GM10266 (cell line): Measurements from ENCODE around the gene GRM7.

Experiments used
- DNase-seq: peaks from one replicate; pipeline ENCODE4 v3.0.0; 2012; ENCODE audit errors: extremely low spot score
- TF ChIP-seq, protein P1 (sequence below): IDR thresholded peaks from 2 replicates; pipeline ENCODE4 v1.5.1; 2012; ENCODE audit warnings: mild to moderate bottlenecking, low read depth; ENCODE audit not compliant: control insufficient read depth, insufficient read depth; ENCODE audit errors: missing control alignments

GRM7 gene

GRCh38 chr3:7543294-7543880, 682.5 kb downstream of the GRM7 start:
- no peak for DNase-seq
- TF ChIP-seq, protein P1, sequence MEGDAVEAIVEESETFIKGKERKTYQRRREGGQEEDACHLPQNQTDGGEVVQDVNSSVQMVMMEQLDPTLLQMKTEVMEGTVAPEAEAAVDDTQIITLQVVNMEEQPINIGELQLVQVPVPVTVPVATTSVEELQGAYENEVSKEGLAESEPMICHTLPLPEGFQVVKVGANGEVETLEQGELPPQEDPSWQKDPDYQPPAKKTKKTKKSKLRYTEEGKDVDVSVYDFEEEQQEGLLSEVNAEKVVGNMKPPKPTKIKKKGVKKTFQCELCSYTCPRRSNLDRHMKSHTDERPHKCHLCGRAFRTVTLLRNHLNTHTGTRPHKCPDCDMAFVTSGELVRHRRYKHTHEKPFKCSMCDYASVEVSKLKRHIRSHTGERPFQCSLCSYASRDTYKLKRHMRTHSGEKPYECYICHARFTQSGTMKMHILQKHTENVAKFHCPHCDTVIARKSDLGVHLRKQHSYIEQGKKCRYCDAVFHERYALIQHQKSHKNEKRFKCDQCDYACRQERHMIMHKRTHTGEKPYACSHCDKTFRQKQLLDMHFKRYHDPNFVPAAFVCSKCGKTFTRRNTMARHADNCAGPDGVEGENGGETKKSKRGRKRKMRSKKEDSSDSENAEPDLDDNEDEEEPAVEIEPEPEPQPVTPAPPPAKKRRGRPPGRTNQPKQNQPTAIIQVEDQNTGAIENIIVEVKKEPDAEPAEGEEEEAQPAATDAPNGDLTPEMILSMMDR = no peak

DNA sequence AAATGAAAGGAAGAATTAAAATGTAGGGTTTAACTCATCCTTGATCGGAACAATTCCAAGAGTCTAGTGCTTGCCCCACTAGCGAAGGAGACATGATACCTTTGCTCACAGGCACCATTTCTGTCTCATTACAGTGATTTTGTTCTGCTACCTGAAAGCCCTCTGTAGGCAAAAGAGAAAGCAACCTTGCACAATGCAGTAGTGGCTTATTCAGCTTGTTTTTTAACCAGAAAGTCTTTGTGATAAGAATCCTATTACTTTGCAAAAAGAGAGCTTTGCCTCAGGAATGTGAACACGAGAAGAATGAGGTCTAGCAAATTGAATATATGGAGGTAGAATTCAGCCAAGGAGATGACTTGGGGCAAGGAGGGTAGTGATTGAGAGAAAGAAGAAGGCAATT, 684.4 kb downstream of the GRM7 start:
- no peak for DNase-seq
- TF ChIP-seq, protein P1 = no peak

DNA sequence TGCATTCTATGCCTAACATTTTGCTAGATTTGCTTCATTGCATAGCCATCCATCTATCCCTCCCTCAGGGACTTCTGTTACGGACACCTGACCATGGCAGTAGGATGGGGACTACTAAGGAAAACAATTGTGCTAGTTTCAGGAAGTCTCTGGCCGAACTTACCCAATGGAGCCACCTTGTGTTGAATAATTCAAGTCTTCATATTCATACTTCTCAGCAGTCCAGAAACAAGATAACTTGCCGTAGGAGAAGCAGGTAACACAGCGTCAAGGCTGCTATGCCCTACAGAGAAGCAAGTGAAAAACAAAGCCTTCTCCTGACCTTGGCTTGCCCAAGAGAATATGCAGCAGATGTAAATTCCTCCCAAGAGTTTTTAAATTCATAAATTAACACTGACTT, 685.3 kb downstream of the GRM7 start:
- DNase-seq = no peak
- TF ChIP-seq, protein P1 = no peak

GRCh38 chr3:7547826-7548225, 686.9 kb downstream of the GRM7 start:
- TF ChIP-seq, protein P1 = no peak
- no peak for DNase-seq

GRCh38 chr3:7562892-7563291, 702.0 kb downstream of the GRM7 start:
- no peak for DNase-seq
- TF ChIP-seq, protein P1 = no peak

DNA sequence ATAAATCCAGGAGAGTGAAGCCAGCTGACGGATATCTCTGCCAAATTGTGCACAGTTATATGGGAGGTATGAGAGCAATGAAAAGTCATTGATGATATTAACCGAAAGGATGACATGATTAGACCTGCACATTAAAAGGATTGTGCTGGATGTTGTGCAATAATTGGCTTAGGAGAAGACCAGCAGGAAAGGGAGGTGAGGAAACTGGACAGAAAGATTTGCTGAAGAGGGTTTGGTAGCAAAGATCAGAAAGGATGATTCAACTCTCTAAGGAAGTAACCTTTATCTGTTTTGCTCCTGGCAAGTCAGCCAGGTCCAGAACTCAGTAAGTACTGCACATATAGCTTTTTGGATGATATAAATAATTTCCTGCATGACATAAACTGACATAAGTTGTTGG, 704.7 kb downstream of the GRM7 start:
- TF ChIP-seq, protein P1 = no peak
- no peak for DNase-seq

DNA sequence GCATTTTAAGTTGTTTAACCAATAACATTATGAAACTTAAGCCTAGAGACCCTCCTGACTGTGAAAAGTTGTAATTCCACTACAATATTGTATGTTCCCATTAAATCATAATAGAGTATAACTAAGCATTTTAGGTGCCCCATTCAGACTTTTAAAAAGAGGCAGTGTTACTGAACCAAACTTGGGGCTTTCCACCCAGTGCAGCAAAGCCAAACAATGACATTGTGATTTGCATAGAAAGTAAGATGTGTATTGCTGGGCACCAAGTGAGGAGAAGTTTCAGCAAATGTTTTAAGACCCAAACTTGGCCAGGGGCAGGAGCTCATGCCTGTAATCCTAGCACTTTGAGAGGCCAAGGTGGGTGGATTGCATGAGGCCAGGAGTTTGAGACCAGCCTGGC, 706.2 kb downstream of the GRM7 start:
- TF ChIP-seq, protein P1 = no peak
- no peak for DNase-seq
